Lower lobe of right lung (tissue), 2 donors: ENCODE results near the gene ITM2B. TPM values are rescaled to one million over a fixed set of nuclear protein-coding genes. Genes with fewer than 3 reads are reported as not detected.

Experiments used
- ATAC-seq, 2 donors: fragments of 200-7000 bp; cut with Tn5 transposase; one replicate each; pipeline ENCODE4 v1.9.1; 2020 to 2022; ENCODE audit warnings: mild to moderate bottlenecking in 2 of 2, moderate library complexity in 2 of 2
- DNase-seq: peaks from one replicate; pipeline ENCODE4 v3.0.0-alpha.2; 2020
- H3K27ac ChIP-seq: fragments of 200-600 bp; one replicate; pipeline ENCODE4 v1.8.0; 2022
- H3K27me3 ChIP-seq: fragments of 200-600 bp; one replicate; pipeline ENCODE4 v1.8.0; 2022; ENCODE audit warnings: low read depth
- H3K36me3 ChIP-seq: fragments of 200-600 bp; one replicate; pipeline ENCODE4 v1.8.0; 2022; ENCODE audit warnings: mild to moderate bottlenecking
- H3K4me1 ChIP-seq: fragments of 200-600 bp; one replicate; pipeline ENCODE4 v1.8.0; 2022
- H3K4me3 ChIP-seq: fragments of 200-600 bp; one replicate; pipeline ENCODE4 v1.8.0; 2022; ENCODE audit warnings: mild to moderate bottlenecking
- H3K9me3 ChIP-seq: fragments of 200-600 bp; one replicate; pipeline ENCODE4 v1.8.0; 2022
- CTCF ChIP-seq: fragments of 200-600 bp; IDR thresholded peaks from one replicate; pipeline ENCODE4 v1.8.0; 2022; ENCODE audit warnings: antibody characterized with exemption, mild to moderate bottlenecking
- intact Hi-C: fragments of 100-400 bp; cut with DNase I; formaldehyde crosslinking; loops from one replicate; pipeline ENCODE4 v1.11.0; 2022
- total RNA-seq: library from RNA; stranded (reverse); fragmentation: NEBNext Ultra II Directional; extraction: Animal tissue kit (Norgen Biotek cat#: 25700); gene quantifications from one replicate; pipeline ENCODE4 v1.2.1, GENCODE V29; 2021
- donor health status: DM: no; HTN: yes; CAD: no; lungs with severe emphysema.

ITM2B gene
- total RNA-seq, 1 donor from 2014 or later = 834 TPM

GRCh38 chr13:48303359-48304142, 70.5 kb downstream of the ITM2B start, which contains the start of gene RB1:
Gene RB1, plus strand, starts transcription at chr13:48303751. Its CDS starts 162 bp downstream, at chr13:48303913.
- ATAC-seq = peak; percentile 98
- H3K27ac ChIP-seq = peak within 1 kb of the TSS; percentile 100
- TF ChIP-seq CTCF = no peak
- intact Hi-C loops = no loop called here
- H3K9me3 ChIP-seq = no peaks in the 10 kb centered on the region
- peaks cover 12% of the 10 kb centered on the region for H3K36me3 ChIP-seq
- H3K27me3 ChIP-seq = no peaks in the 10 kb centered on the region
- peak within 1 kb of the TSS; percentile 83 for H3K4me3 ChIP-seq
- peak; percentile 96 for DNase-seq
- peaks cover 25% of the 10 kb centered on the region for H3K4me1 ChIP-seq

DNA sequence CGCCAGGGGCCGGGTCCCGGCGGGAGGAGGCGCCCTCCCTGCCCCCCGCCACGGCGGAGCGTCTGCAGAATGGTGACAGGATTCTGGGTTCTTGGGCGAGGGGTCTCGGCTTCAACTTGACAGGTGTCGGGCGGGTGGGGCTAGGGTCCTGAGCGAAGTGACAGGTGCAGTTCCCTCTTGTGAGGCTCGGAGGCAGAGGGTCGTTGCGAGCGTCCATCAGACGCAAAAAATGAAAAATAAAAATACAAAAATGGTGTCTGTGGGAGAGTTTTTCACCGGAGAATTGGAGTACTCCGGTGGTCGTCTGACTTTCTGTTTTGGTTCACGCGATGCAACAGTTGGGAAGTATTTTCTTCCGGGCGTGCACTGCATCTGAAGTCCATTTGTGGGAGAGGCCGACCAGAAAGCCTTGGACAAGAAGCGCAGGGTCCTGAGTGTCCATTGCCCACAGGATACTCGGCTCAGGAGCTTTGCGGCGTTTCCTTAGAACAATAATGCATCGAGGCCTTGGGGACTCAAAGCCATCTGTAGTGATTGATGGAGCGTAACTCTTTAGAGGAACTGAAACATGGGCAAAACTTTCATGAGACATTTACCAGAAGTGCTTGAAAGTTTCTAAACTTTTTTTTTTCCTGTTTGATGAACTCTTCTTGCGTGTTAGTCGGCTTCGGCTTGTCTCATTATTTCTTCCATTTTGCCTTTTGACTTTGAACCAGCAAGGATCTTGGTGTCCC, 71.3 kb downstream of the ITM2B start:
- peak; percentile 28 to 43 for ATAC-seq
- Histone ChIP-seq H3K27me3 (no peaks in the 10 kb centered on the region), H3K9me3 (no peaks in the 10 kb centered on the region), H3K27ac (peak overlapping the region; percentile 100), H3K4me1 (peaks cover 26% of the 10 kb centered on the region), H3K36me3 (peaks cover 18% of the 10 kb centered on the region), H3K4me3 (peak overlapping the region; percentile 83)
- no peak for TF ChIP-seq CTCF
- no peak for DNase-seq
- intact Hi-C loops = no loop called here

- no peak for DNase-seq
- no peak overlapping the region for H3K4me3 ChIP-seq
- intact Hi-C loops = no loop called here
These were observed 78.2 kb downstream of the ITM2B start for GRCh38 chr13:48311223-48311622.

DNA sequence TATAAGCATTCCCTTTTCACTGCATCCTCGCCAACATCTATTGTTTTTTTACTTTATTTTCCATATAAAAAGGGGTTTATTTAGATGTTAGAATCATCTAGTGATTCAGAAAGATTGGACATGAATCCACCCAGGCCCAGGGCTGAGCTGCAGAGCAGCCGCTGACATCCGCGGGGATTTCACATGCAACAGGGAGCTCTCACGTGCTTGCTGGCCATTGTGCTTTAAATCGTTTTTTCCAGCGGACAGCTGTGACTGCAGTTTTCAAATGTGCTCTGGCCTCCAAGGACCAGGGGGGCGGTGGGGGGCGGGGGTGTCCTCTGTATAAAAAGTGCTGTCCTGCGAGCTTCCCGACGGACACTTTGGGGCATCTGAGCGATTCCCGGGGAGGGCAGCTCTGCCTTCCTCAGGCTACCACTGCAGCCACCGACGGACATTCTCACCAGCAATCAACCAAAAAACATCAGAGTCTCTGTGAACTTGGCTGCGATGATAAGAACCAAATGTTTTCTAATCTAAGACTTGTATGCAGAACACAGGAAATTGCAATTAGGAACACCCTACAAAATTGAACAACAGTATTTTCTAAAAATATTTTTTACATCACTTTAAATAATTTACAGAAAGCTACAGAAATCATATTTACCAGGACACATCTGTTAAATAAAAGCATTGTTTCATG, 83.1 kb downstream of the ITM2B start:
- intact Hi-C loops = no loop called here
- Histone ChIP-seq H3K4me3 (no peak overlapping the region), H3K27me3 (no peaks in the 10 kb centered on the region), H3K36me3 (peaks cover 21% of the 10 kb centered on the region), H3K4me1 (no peaks in the 10 kb centered on the region), H3K27ac (no peak overlapping the region), H3K9me3 (no peaks in the 10 kb centered on the region)
- TF ChIP-seq CTCF = no peak
- ATAC-seq = no peak
- DNase-seq = no peak

More at GRCh38 chr13:48311223-48311622, 78.2 kb downstream of the ITM2B start:
- no peak for TF ChIP-seq CTCF
- peaks cover 26% of the 10 kb centered on the region for H3K36me3 ChIP-seq
- H3K27ac ChIP-seq = no peak overlapping the region
- ATAC-seq = no peak
- no peaks in the 10 kb centered on the region for H3K9me3 ChIP-seq
- no peaks in the 10 kb centered on the region for H3K27me3 ChIP-seq
- H3K4me1 ChIP-seq = peaks cover 9% of the 10 kb centered on the region

- Histone ChIP-seq H3K4me3 (peak overlapping the region; percentile 45), H3K9me3 (peaks cover 5% of the 10 kb centered on the region), H3K27ac (peak overlapping the region; percentile 49), H3K36me3 (peaks cover 19% of the 10 kb centered on the region), H3K4me1 (no peaks in the 10 kb centered on the region), H3K27me3 (no peaks in the 10 kb centered on the region)
- intact Hi-C loops = no loop called here
- ATAC-seq = peak in 1 of 2 donors; percentile 16
- no peak for DNase-seq
- TF ChIP-seq CTCF = no peak
These were observed 84.0 kb downstream of the ITM2B start for GRCh38 chr13:48316826-48317510.
